GM21447 (cell line): Measurements from ENCODE around the gene WDR70.
"Not testable (repeated sequence)": the region's sequence is repeated elsewhere in the genome, so short reads cannot be mapped to it uniquely, and the experiment has no call there.

Source experiments
- ATAC-seq: cut with Tn5 transposase; IDR thresholded peaks from one replicate; pipeline ENCODE4 v1.9.1; 2021; ENCODE audit not compliant: unreplicated experiment

The WDR70 gene

DNA sequence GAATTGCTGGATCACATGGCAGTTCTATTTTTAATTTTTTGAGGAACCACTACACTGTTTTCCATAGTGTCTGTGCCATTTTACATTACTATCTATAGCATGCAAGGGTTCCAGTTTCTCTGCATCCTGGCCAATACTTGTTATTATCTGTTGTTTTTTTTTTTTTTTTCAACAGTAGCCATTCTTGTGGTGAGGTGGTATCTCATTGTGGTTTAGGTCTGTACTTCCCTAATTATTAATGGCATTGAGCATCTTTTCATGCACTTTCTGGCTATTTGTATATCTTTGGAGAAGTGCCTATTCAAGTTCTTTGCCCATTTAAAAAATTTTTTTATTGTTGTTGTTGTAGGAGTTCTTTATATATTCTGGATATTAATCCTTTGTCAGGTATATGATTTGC lies 363.0 kb downstream of the WDR70 start:
- ATAC-seq = no peak

DNA sequence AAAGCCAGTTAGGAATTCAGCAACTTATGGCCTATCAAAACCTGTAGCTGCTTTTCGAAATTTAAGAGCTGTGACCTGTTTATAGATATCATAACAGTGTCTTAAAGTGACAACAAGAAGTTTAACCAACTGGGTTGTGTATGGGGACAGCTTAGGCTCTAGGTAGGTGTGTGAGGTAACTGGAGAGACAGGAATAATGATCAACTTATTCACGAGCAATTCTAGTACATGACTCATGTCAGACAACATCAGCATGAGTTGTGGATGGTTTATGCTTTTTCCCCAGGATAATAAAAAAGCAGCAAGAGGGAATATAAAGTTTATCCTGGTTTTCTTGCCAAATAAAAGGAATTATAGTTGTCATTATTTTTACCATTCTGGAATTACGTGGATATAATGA lies 372.1 kb downstream of the WDR70 start:
- ATAC-seq = no peak

DNA sequence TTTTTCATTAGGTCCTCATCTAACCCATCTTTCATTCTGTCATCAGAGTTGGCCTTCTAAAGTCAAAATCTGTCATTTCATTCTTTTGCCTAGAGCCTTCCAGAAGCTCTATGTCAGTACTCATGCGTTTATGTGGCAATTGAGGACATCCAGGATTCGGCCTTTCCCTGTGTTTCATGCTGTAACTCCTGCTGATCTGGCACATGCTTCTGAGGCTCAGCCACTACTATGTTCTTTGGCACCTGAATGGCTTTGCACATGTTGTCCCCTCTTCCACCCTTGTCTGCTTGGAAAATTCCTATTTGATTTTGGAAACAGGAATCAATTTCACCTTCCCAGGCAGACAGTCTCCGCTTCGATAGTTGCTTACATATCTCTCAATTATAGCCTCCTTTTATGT lies 375.9 kb downstream of the WDR70 start:
- ATAC-seq = no peak

DNA sequence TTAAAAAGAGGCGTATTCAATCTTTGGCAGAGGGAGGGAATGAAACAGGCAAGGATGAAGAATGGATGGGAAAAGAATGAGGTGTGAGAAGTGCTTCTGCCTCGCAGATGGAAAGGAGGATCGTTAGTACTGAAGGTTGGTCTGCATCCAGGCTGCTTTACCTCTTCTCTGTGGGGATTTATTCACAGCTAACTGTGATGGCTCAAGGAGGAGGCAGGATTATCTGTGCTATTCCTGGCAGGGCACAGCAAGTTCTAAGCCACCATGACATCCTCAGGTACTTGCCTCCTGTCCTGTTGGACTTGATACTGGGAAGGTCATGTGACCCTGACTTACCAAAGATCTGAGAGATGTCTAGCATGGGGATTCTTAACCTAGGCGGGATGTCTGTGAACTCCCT lies 376.5 kb downstream of the WDR70 start:
- no peak for ATAC-seq

DNA sequence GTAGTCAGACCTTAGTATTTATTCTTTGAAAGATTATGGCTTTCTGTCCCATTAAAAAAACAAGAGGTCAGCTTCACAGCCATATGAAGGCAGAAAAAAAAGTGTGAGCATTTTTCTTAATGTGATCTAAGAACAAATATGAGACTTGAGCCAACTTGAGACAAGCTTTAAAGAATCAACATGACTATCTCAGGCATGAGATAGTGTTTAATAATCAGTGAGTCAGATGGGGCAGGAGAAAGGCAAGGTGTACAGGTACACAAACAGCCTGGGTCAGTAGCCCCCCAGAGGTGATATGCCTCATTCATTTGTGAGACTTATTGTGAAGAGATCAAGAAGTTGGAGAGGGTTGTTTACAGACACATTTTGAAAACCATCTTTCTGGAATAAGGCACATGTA lies 377.1 kb downstream of the WDR70 start:
- ATAC-seq = no peak

GRCh38 chr5:37757980-37758582 lies 379.0 kb downstream of the WDR70 start:
- ATAC-seq = no peak

DNA sequence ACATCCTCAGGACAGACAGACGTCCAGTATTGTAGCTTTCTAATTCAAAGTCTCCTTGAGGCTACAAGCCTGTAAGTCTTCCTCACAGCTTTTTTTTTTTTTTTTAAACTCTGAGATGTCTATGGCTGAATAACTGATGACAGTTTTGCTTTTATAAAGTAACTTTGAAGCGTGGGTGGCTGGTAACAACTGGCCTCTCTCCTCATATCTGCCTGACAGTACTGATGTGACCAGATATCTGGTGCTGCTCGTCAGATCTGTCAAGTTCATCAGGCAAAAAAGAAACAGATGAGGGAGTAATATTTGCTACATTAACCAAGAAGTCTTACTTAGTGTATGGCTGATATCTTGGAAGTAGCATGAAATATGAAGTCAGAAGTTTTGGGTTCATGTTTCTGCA lies 388.1 kb downstream of the WDR70 start:
- ATAC-seq = no peak

- no peak for ATAC-seq
These were observed 388.8 kb downstream of the WDR70 start for GRCh38 chr5:37767961-37768360.

DNA sequence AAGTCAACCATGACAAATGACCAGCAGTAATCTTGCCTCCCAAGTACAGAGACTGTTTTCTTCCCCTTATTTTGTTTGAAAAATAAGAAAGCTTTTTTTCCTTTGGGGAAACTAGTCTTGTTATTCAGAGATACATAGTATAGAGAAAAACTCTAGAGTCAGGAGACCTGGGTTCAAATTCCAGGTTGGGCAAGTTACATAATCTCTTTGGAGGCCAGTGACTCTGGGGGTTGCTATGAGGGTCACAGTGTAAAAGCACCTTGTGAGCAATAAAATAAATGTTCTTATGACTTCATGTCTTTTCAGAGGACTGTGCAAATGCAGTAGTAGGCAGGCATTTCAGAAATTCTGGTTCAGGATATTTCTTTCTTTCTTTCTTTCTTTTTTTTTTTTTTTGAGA lies 389.3 kb downstream of the WDR70 start:
- ATAC-seq = no peak

GRCh38 chr5:37769108-37769507 lies 390.0 kb downstream of the WDR70 start:
- no peak for ATAC-seq

DNA sequence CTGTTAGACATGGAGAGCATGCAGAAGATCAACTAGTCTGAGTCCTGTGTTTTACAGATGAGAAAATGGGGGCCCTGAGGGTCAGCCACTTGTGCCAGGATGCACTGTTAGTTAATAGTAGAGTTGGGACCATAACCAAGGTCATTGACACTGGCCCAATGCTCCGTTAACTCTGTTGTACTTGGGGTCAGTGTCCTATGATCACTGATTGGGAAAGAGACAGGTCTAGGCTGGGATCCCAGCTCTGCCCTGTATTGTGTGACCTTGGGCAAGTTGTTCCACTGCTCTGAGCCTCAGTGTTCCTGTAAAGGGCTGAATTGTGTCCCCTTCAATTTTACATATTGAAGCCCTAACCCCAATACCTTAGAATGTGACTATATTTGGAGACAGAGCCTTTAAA lies 390.7 kb downstream of the WDR70 start:
- ATAC-seq = no peak

- no peak for ATAC-seq
These were observed 391.7 kb downstream of the WDR70 start for GRCh38 chr5:37770786-37771185.

GRCh38 chr5:37771203-37771611 lies 392.1 kb downstream of the WDR70 start:
- ATAC-seq = no peak

DNA sequence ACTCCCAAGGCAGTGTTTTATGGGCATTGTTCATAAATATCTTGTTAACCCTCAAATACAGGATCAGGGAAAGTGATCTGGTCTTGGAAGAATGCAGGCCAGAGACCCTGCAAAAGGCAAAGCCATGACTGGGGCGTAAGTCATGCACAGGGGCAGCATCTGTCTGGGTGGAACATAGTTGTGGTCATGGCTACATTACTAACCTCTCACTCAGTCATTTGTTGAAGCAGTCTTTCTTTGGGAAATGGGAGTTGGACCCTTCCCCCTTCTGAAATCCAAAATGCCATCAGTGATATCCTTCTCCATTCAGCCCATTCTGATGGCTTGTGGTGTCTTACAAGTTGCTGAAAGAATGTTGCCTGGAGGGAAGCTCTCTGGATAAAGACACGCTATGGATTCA lies 392.6 kb downstream of the WDR70 start:
- ATAC-seq = no peak

- no peak for ATAC-seq
These were observed 393.1 kb downstream of the WDR70 start for GRCh38 chr5:37772255-37772654.

GRCh38 chr5:37773809-37774208 lies 394.7 kb downstream of the WDR70 start:
- no peak for ATAC-seq

DNA sequence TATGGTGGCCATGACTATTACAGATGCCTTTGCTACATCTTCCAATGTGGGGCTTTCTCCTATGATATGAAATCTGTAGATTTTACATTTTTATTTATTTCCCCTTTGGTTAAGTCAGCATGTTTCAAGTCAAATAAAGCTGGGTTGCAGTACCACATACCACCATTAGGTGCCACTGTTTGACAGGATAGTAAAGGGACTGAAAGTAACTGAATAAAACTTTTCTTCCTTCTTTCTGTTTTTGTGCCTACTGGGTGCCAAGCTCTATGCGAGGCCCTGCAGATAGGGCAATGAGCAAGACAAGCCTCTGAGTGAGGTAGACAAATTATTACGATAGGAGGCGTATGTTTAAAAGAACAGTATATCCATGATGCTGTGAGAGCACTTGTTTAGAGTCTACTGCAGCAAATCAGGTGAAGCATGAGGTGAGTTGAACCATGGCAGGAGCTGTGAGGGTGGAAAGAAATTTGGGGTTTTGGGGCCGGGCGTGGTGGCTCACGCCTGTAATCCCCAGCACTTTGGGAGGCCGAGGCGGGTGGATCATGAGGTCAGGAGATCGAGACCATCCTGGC lies 395.9 kb downstream of the WDR70 start:
- no peak for ATAC-seq

GRCh38 chr5:37776826-37777225 lies 397.7 kb downstream of the WDR70 start:
- ATAC-seq = no peak

GRCh38 chr5:37777432-37778130 lies 398.5 kb downstream of the WDR70 start:
- ATAC-seq = no peak

DNA sequence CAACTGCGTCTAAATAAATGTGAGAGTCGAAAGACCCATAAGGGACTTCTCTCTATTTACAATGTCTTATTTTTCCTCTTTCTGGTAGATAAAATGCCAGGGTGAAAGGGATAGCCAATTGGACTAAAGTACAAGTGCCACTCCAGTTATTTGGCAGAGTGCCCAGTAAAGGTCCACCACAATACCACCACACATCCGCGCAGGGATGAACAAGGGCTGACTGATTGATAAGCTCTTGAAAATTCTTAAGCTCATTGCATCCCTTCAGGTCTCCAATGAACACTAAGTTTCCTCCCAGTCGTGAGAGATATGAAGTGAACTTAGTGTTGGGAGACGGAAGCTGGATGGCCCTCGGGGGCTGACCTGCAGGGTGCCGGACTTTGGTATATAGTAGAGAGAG lies 402.3 kb downstream of the WDR70 start:
- ATAC-seq = not testable (repeated sequence)

DNA sequence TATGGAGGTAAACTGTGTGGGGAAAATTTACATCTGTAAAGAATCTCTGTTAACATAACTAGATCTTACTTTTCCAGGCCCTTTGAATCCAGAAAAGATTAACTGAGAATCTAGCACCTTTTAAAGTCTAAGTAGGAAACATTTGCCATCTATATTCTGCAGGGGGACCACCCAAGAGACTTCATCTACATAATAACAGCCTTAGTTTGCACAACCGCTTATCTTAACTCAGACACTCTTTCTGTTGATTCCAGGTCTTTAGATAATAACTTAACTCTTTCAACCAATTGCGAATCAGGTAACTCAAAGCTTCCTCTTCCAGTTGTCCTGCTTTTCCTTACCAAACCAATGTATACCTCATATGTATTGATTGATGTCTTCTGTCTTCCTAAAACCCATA lies 407.3 kb downstream of the WDR70 start:
- no peak for ATAC-seq

GRCh38 chr5:37786862-37787519 lies 407.9 kb downstream of the WDR70 start:
- ATAC-seq = no peak
